ENCODE results near the gene QARS1. TPM values are rescaled to one million over a fixed set of nuclear protein-coding genes. Genes with fewer than 3 reads are reported as not detected.

The QARS1 gene
- total RNA-seq, 1 donor from 2014 or later: 316 TPM

DNA sequence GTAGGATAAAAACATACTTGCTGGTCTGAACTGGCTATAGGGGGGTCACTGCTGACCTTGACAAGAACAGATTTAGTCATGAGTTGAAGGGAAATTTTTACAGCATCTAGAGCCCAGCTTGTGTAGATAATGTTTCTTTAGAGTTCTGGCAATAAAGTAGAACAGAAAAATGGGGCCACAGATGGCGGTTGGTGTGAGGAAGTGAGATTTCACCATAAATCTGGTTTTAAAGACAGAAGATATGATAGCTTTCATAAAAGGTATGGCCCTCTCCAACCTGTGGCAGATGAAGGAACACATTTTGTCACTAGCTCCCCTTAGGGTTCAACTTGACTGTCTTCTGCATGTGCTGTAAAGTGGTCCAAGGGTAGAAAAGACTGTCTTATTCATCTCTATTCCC lies 51.0 kb downstream of the QARS1 start:
- DNase-seq (ENCODE audit: low read depth): no peak

Other genes starting within 250 kb of the QARS1 start
- 22.4 and 23.4 TPM in 2 replicates for gene SLC25A20, start 205.9 kb downstream of the QARS1 start, total RNA-seq
- gene ARIH2, start 185.9 kb downstream of the QARS1 start, total RNA-seq: 63.2 and 79.8 TPM in 2 replicates
- gene P4HTM, start 114.5 kb downstream of the QARS1 start, total RNA-seq: 22.7 and 47.1 TPM in 2 replicates
- 69.8 and 134 TPM in 2 replicates for gene WDR6, start 97.4 kb downstream of the QARS1 start, total RNA-seq
- gene DALRD3, start 86.2 kb downstream of the QARS1 start, total RNA-seq: 54.4 and 64.5 TPM in 2 replicates
- gene NDUFAF3, start 82.6 kb downstream of the QARS1 start, total RNA-seq: 50.5 and 66.9 TPM in 2 replicates
- 135 and 218 TPM in 2 replicates for gene IMPDH2, start 75.4 kb downstream of the QARS1 start, total RNA-seq
- 55.3 and 94.3 TPM in 2 replicates for gene QRICH1, start 10.7 kb downstream of the QARS1 start, total RNA-seq
- 39.2 and 68.0 TPM in 2 replicates for gene USP19, start 16.1 kb upstream of the QARS1 start, total RNA-seq
- gene LAMB2, start 28.3 kb upstream of the QARS1 start, total RNA-seq: 262 and 645 TPM in 2 replicates
- 15.1 and 28.7 TPM in 2 replicates for gene CCDC71, start 61.6 kb upstream of the QARS1 start, total RNA-seq
- 20.1 and 26.6 TPM in 2 replicates for gene KLHDC8B, start 66.8 kb upstream of the QARS1 start, total RNA-seq
- 1.6 and 3.6 TPM in 2 replicates for gene C3orf62, start 172.5 kb upstream of the QARS1 start, total RNA-seq
- 6.9 and 38.7 TPM in 2 replicates for gene USP4, start 235.3 kb upstream of the QARS1 start, total RNA-seq

Data from renal cortical epithelial cell (primary cell).